GM12865 (cell line): Measurements from ENCODE around the gene NT5C1A.

Experiments
- DNase-seq: peaks from one replicate; pipeline ENCODE4 v3.0.0; 2010; ENCODE audit warnings: low read depth
- H3K4me3 ChIP-seq: 2 replicates; pipeline ENCODE4 v1.5.1; 2011; ENCODE audit warnings: mild to moderate bottlenecking, low read depth, low read length, control low read depth
- TF ChIP-seq, protein P1 (sequence below): IDR thresholded peaks from 2 replicates; pipeline ENCODE4 v1.5.1; 2011; ENCODE audit warnings: low read length, control low read depth, low read depth, inconsistent platforms; ENCODE audit not compliant: insufficient read depth; ENCODE audit errors: missing control alignments

NT5C1A gene

DNA sequence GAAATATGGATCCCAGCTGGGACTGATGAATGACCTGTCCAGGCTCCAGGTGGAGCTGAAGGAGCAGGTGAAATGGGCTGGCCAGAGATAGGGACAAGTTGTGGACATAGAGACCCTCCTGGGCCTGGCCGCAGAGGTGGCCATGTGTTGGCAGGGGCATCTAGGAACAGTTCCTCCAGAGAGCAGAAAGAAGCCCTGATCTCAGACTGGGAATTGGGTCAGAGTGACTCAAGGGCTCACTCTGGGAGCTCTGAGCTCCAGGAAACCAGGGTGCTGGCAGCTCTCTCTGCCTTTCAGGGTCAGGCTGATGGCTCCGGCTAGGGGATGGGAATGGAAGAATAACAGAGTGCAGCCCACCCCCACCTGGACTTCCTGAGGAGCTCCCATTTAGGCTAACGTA lies 3.0 kb downstream of the NT5C1A start:
- TF ChIP-seq, protein P1, sequence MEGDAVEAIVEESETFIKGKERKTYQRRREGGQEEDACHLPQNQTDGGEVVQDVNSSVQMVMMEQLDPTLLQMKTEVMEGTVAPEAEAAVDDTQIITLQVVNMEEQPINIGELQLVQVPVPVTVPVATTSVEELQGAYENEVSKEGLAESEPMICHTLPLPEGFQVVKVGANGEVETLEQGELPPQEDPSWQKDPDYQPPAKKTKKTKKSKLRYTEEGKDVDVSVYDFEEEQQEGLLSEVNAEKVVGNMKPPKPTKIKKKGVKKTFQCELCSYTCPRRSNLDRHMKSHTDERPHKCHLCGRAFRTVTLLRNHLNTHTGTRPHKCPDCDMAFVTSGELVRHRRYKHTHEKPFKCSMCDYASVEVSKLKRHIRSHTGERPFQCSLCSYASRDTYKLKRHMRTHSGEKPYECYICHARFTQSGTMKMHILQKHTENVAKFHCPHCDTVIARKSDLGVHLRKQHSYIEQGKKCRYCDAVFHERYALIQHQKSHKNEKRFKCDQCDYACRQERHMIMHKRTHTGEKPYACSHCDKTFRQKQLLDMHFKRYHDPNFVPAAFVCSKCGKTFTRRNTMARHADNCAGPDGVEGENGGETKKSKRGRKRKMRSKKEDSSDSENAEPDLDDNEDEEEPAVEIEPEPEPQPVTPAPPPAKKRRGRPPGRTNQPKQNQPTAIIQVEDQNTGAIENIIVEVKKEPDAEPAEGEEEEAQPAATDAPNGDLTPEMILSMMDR = no peak
- H3K4me3 ChIP-seq = no peak overlapping the region
- no peak for DNase-seq

DNA sequence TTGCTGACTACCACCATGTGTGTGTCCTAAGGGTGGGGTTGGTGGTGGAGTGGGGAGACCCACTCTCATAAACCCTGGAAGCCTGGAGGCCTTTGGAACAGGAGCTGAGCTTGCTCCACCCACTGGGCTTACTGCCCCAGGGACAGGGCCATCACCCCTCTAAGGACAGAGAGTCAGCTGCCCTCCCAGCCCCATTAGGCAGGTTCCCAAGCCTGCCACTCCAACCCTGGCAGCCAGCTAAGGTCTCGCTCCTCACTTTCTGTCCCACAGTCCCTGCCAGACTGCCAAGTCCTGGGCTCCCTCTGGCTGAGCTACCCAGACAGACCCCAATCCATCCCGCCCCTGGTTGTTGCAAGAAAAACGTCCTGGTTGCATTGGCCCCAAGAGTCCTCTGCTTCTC lies 3.8 kb downstream of the NT5C1A start:
- DNase-seq = no peak
- TF ChIP-seq, protein P1 = no peak
- no peak overlapping the region for H3K4me3 ChIP-seq

DNA sequence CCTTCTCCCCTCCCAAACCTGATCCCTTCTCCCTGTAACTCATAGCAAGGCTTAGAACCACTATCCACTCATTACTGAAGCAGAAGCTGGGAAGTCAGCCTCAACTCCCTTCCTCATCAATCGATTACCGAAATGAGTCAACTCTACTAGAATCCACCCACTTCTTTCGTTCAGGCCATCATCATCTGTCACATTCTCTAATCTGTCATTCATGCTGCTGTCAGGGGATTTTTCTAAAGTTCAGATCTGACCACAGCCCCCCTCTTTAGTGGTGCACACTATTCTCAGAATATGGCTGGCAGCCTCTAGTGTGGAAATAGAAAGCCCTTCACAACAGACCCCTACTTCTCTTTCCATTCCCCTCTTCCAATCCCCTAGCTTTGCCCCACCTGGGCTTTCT lies 5.1 kb downstream of the NT5C1A start:
- peak; percentile 92 for DNase-seq
- TF ChIP-seq, protein P1 = no peak

DNA sequence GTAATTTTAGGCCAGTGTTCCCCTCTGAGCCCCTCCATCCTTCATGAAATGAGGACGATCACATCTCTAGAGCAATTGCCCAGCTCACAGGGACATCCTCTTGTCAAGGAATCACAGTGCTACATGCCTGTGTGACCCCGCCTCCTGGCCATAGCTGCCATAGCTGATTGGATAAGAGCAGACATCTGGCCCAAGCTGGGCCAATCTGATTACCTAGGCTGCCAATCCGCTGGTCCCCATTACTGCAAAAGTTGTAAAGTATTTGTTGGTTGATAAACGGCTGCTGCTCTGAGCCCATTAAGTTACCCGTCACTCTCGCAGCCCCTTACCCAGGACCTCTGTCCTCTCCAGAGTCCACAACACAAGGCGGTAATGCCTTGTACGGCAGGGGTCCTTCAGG lies 8.3 kb downstream of the NT5C1A start:
- TF ChIP-seq, protein P1 = no peak
- H3K4me3 ChIP-seq = no peak overlapping the region
- no peak for DNase-seq

More for the DNA sequence above, 5.1 kb downstream of the NT5C1A start:
- no peak overlapping the region for H3K4me3 ChIP-seq

DNA sequence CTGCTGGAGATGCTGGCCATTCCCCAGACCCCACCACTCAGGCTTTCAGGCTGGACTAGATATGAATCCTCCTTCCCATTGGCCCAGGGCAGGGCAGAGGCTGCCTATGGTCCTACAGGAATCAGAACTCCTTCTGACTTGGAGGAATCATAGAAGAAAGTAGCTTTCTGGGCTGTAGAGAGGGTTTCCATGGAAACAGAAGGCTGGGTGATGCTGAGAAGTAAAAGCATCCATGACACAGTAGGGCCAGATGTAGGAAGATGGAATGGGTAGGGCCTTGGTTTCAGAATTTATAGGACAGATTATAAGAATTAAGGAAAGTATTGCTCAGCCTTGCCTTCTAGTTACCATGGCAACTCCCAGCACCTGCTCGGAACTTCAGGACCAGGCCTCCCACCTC lies 9.0 kb downstream of the NT5C1A start:
- TF ChIP-seq, protein P1 = no peak
- no peak for DNase-seq
- no peak overlapping the region for H3K4me3 ChIP-seq

DNA sequence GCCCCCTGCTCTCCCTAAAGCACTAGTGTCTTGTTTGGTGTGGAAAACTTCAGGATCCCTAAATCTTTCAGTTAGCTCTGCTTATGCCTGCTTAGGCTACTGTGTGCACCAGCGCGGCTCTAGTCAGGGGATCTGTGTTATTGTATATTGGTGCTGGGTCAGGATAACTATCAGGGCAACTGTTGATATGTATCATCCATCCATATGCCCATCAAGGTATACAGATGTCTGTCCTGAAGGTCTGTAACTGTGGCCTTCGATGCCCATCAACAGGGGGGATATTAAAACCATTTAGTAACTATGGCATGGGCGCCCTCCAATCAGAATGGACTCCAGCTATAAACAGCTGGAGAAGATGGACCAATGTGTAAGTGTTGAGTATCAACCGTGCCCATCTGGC lies 12.4 kb downstream of the NT5C1A start:
- TF ChIP-seq, protein P1 = no peak
- DNase-seq = no peak
- H3K4me3 ChIP-seq = no peak overlapping the region

DNA sequence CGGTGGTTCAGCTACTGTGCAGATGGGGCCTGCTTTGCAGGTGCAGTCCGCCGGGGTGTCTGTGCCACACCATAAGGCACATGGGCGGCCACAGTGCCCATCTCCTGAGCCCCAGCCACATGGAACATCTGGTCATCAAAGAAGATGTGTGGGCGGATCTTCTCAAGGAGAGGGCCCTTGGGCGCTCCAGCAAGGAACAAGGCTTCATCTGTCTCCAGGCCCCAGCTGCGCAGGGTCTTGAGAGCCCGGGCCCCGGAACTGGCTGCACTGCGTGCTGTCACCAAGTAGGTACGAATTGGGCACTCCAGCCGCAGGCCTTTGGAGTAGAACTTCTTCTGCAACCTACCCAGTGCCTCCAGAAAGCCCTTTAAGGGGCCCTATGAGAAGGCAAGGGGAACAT lies 12.8 kb downstream of the NT5C1A start:
- no peak overlapping the region for H3K4me3 ChIP-seq
- TF ChIP-seq, protein P1 = no peak
- DNase-seq = no peak
